NCI-H2107 treated with DMSO at 0.1 percent for 48 hours (cell line): ENCODE data around the gene DOK3.
"Not testable (repeated sequence)": the region's sequence is repeated elsewhere in the genome, so short reads cannot be mapped to it uniquely, and the experiment has no call there.

Source experiments
- DNase-seq: peaks from one replicate; lab custom pipeline; 2025; ENCODE audit not compliant: unreplicated experiment; lab: John Stamatoyannopoulos, UW

Gene DOK3

DNA sequence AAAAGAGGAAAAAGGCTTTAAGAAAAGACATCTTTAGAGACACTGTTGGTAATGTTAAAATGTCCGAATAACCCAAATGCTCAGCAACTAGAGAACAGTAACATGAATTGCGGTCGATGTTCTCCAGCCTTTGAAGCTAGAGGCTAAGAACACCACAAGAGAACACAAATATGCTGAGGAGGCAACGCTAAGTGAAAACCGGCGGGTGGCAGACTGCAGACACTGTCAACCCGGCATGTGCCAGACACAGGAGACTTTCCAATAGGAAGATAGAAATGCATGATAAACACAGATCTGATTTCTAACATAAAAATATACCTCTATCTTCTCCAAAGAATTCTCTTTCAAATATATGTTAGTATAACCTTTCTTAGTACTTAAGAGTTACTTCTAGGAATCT lies 25.5 kb upstream of the DOK3 start:
- DNase-seq = no peak

DNA sequence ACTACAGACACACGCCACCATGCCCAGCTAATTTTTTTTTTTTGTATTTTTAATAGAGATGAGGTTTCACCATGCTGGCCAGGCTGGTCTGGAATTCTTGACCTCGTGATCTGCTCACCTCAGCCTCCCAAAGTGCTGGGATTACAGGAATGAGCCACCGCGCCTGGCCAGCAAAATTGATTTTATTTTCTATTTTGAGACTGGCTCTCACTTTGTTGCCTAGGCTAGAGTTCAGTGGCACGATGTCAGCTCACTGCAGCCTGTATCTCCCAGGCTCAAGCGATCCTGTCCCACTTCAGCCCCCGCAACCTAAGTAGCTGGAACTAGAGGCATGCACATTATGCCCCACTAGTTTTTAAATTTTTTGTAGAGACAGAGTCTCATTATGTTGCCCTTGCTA lies 24.8 kb upstream of the DOK3 start:
- DNase-seq = not testable (repeated sequence)

DNA sequence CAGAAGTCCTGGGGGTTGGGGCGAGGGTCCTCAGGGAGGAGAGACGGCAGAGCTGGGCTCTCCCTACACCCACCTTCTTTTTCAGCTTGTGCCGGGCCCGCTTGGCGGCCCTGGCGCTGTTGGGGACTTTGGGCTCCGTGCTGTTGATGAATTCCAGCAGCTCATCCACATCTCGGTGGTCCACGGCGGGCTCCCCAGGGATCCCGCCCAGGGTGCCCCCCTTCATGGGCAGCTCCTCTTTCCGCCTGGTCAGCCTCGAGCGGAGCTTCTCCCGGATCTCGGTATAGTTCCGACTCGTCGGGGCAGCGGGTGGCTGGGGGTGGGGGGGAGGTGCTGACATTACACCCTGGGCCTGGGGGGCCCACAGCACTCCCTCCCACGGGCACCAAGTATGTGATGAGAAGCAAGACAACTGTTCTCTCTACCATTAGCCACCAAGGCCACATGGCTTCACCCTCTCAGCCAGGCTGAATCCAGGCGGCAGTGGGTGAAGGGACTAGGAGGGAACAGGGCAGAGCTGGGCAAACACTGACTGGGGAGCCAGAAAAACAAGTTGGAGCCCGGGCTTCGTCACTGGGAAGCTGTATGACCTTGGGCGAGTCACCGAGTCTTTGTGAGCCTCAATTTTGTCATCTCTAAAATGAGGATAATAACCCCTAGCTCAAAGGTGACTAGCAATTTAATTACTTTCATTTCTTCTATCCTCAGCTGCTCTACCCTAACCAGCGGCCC lies 21.7 kb upstream of the DOK3 start:
- no peak for DNase-seq

DNA sequence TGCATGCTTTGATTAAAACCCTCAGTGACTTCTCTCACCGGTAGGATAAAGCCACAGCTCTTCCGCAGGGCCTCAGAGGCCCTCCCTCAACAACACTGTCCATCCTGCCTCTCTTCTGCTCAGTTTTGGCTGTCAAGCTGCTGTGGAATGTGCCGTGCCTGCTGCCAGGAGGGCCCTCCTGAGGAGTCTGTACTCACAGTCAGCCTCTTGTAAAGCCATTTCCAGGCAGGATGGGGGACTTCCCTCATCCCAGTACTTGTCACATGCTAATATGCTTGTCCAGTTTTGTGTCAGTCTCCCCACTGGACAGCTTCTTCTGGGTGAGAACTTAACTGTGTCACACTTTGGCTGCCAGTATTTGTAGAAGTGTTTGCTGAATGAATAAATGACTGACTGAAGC lies 21.0 kb upstream of the DOK3 start:
- DNase-seq = no peak

- no peak for DNase-seq
Measured at GRCh38 chr5:177529247-177530203, 19.9 kb upstream of the DOK3 start.

DNA sequence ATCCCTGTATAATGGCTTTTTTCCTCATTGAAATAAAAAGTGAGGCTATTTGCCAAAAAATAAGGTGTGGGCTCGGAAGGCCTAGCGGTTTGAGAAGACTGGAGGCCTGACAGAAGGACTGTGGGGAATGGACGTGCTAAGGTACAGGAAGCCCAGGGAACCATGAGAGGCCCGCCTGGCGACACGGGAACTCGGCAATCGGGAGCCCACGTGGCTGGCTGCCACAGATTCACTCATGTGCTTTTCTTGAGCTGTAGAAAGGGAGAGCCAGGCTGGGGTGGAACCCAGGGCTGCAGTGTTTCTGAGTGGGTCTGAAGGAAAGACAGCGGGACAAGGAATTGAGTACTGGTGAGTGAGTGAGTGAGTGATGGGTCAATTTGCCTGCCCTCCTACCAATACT lies 19.0 kb upstream of the DOK3 start:
- DNase-seq = no peak

DNA sequence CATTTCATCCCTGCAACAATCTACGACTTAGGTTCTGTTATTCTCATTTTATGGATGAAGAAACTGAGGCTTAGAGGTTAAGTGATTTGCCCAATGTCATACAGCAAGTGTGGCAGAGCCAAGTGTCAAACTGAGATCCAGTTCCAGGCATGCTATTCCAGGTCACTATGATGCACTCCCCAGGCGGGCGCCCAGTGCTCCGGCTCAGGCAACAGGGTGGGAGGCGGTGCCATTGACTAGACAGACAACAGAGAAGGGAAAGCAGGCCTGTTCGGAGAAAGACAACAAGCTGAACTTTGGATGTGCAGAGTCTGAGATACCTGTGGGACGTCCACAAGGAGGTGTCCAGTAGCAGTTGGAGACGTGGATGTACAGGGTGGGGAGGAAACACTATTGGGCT lies 18.0 kb upstream of the DOK3 start:
- DNase-seq = no peak

DNA sequence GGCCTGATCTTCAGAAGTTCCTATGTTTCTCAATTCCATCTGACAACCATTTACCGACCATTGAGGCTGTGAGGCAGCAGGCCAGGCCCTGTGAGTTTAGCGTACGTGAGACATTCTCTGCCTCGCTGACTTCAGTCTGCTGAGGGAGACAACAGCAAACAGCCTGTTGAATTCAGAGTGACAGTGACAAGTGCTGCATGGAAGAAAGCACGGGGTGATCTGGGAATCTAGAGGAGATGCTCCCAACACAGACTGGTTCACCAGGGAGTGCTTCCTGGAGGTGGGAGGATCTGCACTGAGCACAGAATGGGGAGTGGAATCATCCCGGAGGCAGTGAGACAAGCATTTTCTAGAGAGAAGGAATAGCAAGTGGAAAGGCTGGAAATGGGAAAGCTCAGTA lies 17.2 kb upstream of the DOK3 start:
- no peak for DNase-seq

GRCh38 chr5:177526191-177526590 lies 16.6 kb upstream of the DOK3 start:
- DNase-seq = no peak

DNA sequence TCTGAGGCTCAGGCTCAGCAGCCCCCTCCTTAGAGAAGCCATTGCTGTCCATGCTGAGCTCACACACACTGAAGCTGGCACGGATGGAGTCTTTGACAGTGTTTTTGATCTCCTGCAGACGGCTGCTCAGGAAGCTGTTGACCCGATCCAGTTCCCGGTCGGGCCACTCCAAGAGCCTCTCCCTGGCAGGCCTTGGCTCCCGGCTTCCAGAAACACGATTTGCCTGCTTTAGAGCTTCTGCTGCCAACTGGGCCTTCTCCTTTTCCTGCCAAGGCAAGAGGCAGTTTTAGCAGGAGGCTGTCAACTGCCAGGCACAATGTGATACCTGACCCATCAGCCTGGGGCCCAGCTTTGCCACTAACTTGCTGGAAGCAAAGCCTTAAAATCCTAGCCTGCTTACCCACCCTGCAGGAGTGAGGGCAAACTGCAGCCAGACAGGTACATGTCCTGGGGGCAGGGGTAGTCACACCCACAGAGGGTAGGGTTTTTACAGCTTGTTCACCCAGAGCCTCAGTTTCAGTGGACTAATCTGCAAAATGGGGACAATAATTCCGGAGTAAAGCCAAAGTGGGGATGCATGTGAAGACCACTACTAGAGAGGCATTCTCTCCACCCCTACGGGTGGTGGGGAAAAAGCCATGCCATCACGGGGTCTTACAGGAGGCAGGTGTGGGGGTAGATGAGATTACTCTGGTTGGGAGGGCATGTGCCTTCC lies 15.5 kb upstream of the DOK3 start:
- DNase-seq = no peak

- no peak for DNase-seq
Measured at GRCh38 chr5:177524539-177524900, 14.9 kb upstream of the DOK3 start.

DNA sequence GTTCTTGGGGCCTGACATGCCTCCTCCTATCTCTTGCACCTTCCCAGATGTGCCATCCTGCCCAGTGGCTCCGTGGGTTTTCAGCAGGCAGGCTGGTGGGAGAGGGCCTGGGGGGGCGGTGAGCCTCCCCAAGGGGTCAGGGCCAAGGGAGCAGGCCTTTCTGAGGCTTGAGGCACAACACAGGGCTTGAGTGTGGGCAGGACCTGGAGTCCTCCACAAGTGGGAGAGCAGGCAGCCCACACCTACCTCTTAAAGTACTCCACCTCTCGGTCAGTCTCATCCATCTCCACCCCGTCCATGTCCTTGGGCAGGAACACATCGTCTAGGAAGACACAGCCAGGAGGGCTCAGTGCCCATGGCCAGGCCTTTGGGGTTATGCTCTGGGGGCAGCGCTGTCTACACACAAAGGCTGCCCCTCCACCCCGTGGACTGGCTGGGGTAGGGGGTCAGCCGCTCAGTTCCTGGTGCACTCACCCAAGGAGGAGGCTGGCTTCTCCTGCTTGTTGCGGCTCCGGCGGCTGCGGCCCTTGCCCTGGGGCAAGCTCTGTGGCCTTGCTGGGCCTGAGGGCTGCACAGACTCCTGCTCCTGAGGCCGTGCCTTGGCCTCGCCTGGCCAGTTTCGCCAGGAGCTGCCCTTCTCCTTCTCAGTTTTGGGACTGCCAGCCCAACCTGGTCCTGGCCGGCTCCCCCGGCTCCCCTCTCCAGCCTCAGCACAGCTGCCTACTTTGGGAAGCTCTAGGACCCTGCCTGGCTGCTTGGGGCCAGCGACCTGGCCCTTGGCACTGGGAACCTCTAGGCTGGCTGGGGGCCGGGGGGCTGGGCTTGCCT lies 14.3 kb upstream of the DOK3 start:
- DNase-seq = no peak

- no peak for DNase-seq
Measured at GRCh38 chr5:177520916-177521513, 11.4 kb upstream of the DOK3 start.

DNA sequence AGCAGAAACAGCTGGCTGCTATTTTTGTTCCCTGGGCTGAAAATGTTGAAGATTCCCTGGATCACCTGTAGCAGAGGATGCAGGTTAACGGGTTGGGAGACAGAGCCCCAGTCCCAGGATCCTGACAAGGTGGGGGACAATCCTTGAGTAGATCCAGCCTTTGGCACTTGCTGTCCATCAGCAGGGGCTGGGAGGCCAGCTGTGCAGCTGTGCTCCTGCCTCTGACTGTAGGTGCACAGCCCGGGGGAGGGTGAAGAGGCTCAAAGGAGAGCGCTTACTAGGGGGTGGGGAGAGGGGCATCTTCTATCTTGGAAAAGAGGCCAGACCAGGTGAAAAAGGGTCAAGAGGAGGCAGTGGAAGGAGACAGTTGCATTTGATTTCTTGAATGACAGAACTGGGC lies 10.6 kb upstream of the DOK3 start:
- DNase-seq = no peak

GRCh38 chr5:177519463-177520235 lies 10.0 kb upstream of the DOK3 start:
- no peak for DNase-seq

DNA sequence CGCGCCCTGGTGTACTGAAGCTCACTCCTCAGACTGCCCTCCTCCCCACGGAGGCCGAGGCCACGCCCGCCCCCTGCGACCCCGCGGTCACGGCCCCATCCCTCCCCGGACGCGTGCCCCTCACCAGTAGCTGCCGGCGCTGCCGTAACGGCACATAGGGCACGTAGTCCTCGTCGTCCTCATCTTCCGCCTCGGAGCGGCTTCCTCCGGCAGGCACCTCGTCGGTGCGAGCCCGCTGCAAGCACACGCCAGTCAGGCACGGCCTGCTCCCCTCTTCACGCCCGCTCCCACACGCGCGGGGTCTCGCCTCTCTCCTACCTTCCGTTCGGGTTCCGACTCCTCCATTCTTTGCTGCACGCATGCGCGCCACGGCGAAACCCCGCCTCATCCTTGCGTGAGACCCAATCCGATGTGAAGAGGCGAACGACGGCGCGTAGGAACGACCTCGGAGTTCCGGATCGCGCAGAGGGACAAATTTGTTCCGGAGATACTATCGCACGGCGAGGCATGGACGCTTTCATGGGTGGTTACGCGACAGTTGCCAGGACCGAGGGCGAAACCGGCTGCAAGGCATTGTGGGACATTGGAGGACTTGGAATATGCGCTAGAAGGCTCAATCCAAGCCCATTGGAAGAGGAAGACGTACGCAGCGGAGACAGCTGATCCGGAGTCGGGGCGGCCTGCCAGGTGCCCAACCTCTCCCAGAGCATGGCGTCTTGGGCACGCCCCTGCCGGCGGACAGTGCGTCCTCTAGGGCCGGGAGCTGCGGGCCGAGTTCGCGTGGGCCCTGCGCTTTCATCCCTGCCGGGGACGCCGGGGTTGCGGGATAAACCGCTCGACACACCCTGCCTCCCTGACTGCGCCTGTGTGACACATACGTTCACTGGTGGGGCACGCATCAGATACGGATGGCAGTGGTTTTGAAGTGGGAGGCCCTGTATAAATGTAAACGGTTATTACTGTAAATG lies 7.3 kb upstream of the DOK3 start, which contains the start of gene DDX41:
TSS of gene DDX41 (minus strand) at position 361 of the 968 bp plus-strand sequence. CDS start at position 345, 16 bp downstream.
- peak; percentile 88 for DNase-seq

- no peak for DNase-seq
Measured at GRCh38 chr5:177515580-177515979, 6.0 kb upstream of the DOK3 start.

GRCh38 chr5:177514541-177514940 lies 4.9 kb upstream of the DOK3 start:
- no peak for DNase-seq
